Spleen (tissue), 7 donors: ENCODE data around the gene SORL1.

Source experiments
- CTCF ChIP-seq, 11 experiments: fragments of 200-600 bp in 7 of 11; fragments of 450-650 bp in 4 of 11; sonication (generic) in 4 of 11; IDR thresholded peaks in 8 of 11; conservative IDR thresholded peaks in 3 of 11; 1 replicate in 7 of 11; 2 replicates in 4 of 11; pipeline versions ENCODE4 v1.4.0 to v1.8.0; 2016 to 2021; ENCODE audit warnings: antibody characterized with exemption in 11 of 11, inconsistent platforms in 4 of 11, mild to moderate bottlenecking in 1 of 11
- POLR2A ChIP-seq, 3 donors: fragments of 450-650 bp; IDR thresholded peaks; one replicate each; pipeline ENCODE4 v1.5.1; 2017; ENCODE audit warnings: antibody characterized with exemption in 3 of 3, mild to moderate bottlenecking in 1 of 3
- donor health status: DM: no; HTN: no; CAD: no; lungs with moderate emphysema.
- donor health status: DM: no; HTN: no; CAD: no.
- donor health status: DM: no; HTN: no; CAD: no.

- no peak for TF ChIP-seq CTCF (IDR thresholded peaks at IDR 0.05 in 8 of 11, conservative IDR thresholded peaks at IDR 0.05 in 3 of 11)
- TF ChIP-seq POLR2A (IDR thresholded peaks at IDR 0.05) = no peak
Measured at GRCh38 chr11:121441521-121441920, 10.6 kb upstream of the SORL1 start.
